Measurements from ENCODE around the gene CCDC148.

- TF ChIP-seq CTCF (IDR thresholded peaks at IDR 0.05; ENCODE audit: insufficient read depth, low read depth, low read length) = no peak
- no peak for TF ChIP-seq EZH2 (IDR thresholded peaks at IDR 0.05; ENCODE audit: insufficient read depth, low read length)
These were observed 215.6 kb downstream of the CCDC148 start for GRCh38 chr2:158240975-158241374.
